Thyroid gland (tissue), 4 donors: ENCODE results near the gene GLIS1. TPM values are rescaled to one million over a fixed set of nuclear protein-coding genes. Genes with fewer than 3 reads are reported as not detected.

Source experiments
- DNase-seq, 2 donors: peaks; one replicate each; pipeline ENCODE4 v3.0.0-alpha.2; 2019
- H3K27ac ChIP-seq, 3 donors: fragments of 200-600 bp; sonication (generic); 1 replicate in 2 of 3; 2 replicates in 1 of 3; pipeline ENCODE4 v1.5.1; 2016 to 2019; ENCODE audit warnings: mild to moderate bottlenecking in 1 of 3, moderate library complexity in 1 of 3
- H3K27me3 ChIP-seq: fragments of 200-600 bp; sonication (generic); one replicate; pipeline ENCODE4 v1.5.1; 2019
- H3K36me3 ChIP-seq, 2 donors: fragments of 200-600 bp; sonication (generic); one replicate each; pipeline ENCODE4 v1.5.1; 2016 to 2019
- H3K4me1 ChIP-seq, 2 donors: fragments of 200-600 bp; sonication (generic); one replicate each; pipeline ENCODE4 v1.5.1; 2017 to 2019
- H3K4me3 ChIP-seq, 3 donors: fragments of 200-600 bp; sonication (generic); replicated peaks in 1 of 3; 1 replicate in 2 of 3; 2 replicates in 1 of 3; pipeline ENCODE4 v1.5.1; 2016; ENCODE audit warnings: mild to moderate bottlenecking in 1 of 3
- H3K9me3 ChIP-seq: fragments of 200-600 bp; sonication (generic); one replicate; pipeline ENCODE4 v1.5.1; 2017
- CTCF ChIP-seq, 6 experiments: fragments of 200-600 bp in 3 of 6; fragments of 450-650 bp in 3 of 6; sonication (generic) in 3 of 6; IDR thresholded peaks; one replicate each; pipeline ENCODE4 v1.5.1; 2016 to 2019; ENCODE audit warnings: antibody characterized with exemption in 6 of 6, mild to moderate bottlenecking in 2 of 6, inconsistent platforms in 1 of 6, moderate library complexity in 1 of 6
- POLR2A ChIP-seq, 2 donors: fragments of 450-650 bp; IDR thresholded peaks; one replicate each; pipeline ENCODE4 v1.6.1; 2017; ENCODE audit warnings: antibody characterized with exemption in 2 of 2, mild to moderate bottlenecking in 2 of 2, moderate library complexity in 1 of 2
- whole genome bisulfite sequencing, 2 donors: methylation state at CpG; one replicate each; pipeline ENCODE4 v1.1.5; 2017; 5-methylcytosine and 5-hydroxymethylcytosine counted together
- intact Hi-C: fragments of 100-400 bp; cut with DNase I; formaldehyde crosslinking; loops from one replicate; pipeline ENCODE4 v1.15.1; 2023
- total RNA-seq, 4 donors: library from RNA; depleted of rRNA; stranded (reverse); fragments of >200 nt; gene quantifications; one replicate each; pipeline ENCODE4 v1.2.3, GENCODE V29; 2016

The GLIS1 gene
- total RNA-seq, 4 donors from 2014 or later = 0.29 TPM; not detected in 3

DNA sequence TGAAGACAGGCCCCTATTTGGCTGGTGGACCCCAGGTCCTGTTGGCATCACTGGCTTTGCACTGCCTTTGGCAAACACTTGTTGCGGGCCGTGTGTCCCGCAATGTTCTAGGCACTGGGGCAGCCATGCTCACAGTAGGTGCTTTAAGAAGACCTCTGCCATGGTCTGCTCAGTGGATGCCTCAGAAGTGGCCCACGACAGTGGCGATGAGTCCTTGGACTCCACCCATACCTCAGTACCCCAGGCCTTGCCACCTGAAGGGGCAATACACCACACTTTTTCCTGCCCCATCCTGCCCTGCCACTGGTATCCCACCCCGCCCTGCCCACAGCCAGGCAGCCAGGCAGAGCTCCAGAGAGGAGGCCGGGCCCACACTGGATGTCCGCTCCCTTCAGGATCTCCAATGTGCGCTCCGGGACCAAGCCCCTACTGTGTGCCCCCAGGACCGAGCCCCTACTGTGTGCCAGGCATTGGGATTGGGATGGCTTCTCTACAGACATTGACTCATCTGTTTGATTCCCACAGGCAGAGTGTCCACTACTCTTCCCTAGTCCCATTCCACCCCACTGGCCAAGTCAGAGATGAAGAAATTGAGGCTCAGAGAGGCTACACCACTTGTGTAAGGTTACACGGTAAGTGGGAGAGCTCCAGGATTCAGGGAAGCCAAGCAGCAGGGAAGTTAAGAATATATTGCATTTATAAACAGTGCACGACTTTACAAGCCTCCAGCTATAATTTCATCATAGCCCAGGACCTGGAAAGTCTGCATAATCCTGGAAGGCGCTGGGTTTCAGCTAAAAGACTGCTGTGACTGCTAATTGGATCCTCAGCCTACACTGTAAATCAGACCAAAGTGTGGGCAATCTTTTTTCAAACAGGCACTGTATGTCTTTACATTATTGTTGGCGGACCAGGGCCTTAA lies 178.1 kb downstream of the GLIS1 start:
- DNase-seq = no peak
- no peaks in the 10 kb centered on the region for H3K9me3 ChIP-seq
- no peak overlapping the region for H3K4me3 ChIP-seq
- no peak for TF ChIP-seq CTCF (IDR thresholded peaks at IDR 0.05)
- TF ChIP-seq POLR2A (IDR thresholded peaks at IDR 0.05) = no peak
- intact Hi-C loops = no loop called here
- H3K27ac ChIP-seq = no peak overlapping the region
- H3K4me1 ChIP-seq = no peaks in the 10 kb centered on the region
- WGBS, 2 donors = 92 to 93% methylated on average over 15 of the region's 15 CpGs
- H3K36me3 ChIP-seq = no peaks in the 10 kb centered on the region
- H3K27me3 ChIP-seq = no peaks in the 10 kb centered on the region

- H3K4me1 ChIP-seq = no peaks in the 10 kb centered on the region
- no peaks in the 10 kb centered on the region for H3K36me3 ChIP-seq
- no peak overlapping the region for H3K27ac ChIP-seq
- H3K9me3 ChIP-seq = no peaks in the 10 kb centered on the region
- intact Hi-C loops = no loop called here
- TF ChIP-seq CTCF (IDR thresholded peaks at IDR 0.05) (no peak), POLR2A (IDR thresholded peaks at IDR 0.05) (no peak)
- H3K27me3 ChIP-seq = no peaks in the 10 kb centered on the region
- 85 to 88% methylated on average over 12 of the region's 12 CpGs for WGBS, 2 donors
- no peak for DNase-seq
- H3K4me3 ChIP-seq = no peak overlapping the region
These were observed 178.9 kb downstream of the GLIS1 start for GRCh38 chr1:53559854-53560580.

- DNase-seq = no peak
- WGBS, 2 donors = 72 to 76% methylated on average over 13 of the region's 13 CpGs
- H3K36me3 ChIP-seq = no peaks in the 10 kb centered on the region
- no peak overlapping the region for H3K27ac ChIP-seq
- no peaks in the 10 kb centered on the region for H3K4me1 ChIP-seq
- no peak for TF ChIP-seq POLR2A (IDR thresholded peaks at IDR 0.05)
- no peak for TF ChIP-seq CTCF (IDR thresholded peaks at IDR 0.05)
- intact Hi-C loops = no loop called here
- H3K4me3 ChIP-seq = no peak overlapping the region
- no peaks in the 10 kb centered on the region for H3K27me3 ChIP-seq
- no peaks in the 10 kb centered on the region for H3K9me3 ChIP-seq
These were observed 179.6 kb downstream of the GLIS1 start for GRCh38 chr1:53559391-53559815.

DNA sequence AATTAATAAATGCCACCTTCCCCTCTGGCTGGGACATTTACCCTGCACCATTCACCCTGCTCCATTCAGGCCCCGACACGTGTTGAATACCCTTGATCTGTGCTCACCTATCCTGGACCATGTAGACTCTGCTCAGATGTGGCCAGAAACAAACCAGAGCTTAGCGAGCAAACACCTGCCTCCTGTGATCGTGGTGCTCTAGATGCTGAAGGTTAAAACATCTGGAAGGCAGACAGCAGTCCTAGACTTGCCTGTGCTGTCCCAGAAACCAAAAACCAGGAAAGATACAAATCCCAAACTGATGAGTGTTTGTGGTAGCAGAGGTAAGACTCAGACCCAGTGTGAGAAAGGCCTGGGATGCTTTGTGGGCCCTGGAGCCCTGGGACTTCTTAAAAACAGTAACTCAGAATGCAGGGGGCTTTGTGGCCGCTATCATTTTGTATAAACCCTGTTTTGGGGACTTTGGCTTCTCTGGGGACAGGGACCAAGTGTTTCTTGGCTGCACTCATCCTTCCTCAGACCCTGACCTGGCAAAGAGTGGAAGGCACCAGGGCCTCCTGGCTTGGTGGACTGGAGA lies 180.1 kb downstream of the GLIS1 start:
- intact Hi-C loops = no loop called here
- 82 to 91% methylated on average over 5 of the region's 5 CpGs for WGBS, 2 donors
- DNase-seq = no peak
- H3K27ac ChIP-seq = no peak overlapping the region
- H3K9me3 ChIP-seq = no peaks in the 10 kb centered on the region
- H3K4me3 ChIP-seq = no peak overlapping the region
- TF ChIP-seq POLR2A (IDR thresholded peaks at IDR 0.05) = no peak
- H3K36me3 ChIP-seq = no peaks in the 10 kb centered on the region
- H3K4me1 ChIP-seq = no peaks in the 10 kb centered on the region
- H3K27me3 ChIP-seq = no peaks in the 10 kb centered on the region

GRCh38 chr1:53557830-53558738 lies 180.9 kb downstream of the GLIS1 start:
- intact Hi-C loops = no loop called here
- H3K27me3 ChIP-seq = no peaks in the 10 kb centered on the region
- TF ChIP-seq CTCF (IDR thresholded peaks at IDR 0.05) (no peak), POLR2A (IDR thresholded peaks at IDR 0.05) (no peak)
- H3K27ac ChIP-seq = no peak overlapping the region
- no peaks in the 10 kb centered on the region for H3K4me1 ChIP-seq
- WGBS, 2 donors = 73 to 80% methylated on average over 12 of the region's 12 CpGs
- H3K9me3 ChIP-seq = no peaks in the 10 kb centered on the region
- H3K36me3 ChIP-seq = no peaks in the 10 kb centered on the region
- DNase-seq = no peak
- no peak overlapping the region for H3K4me3 ChIP-seq
